BLaER1 treated with 17β-estradiol and CSF1 and Interleukin-3, amounts not matched to agents 10 nM and 100 nM (cell line): ENCODE results near the gene ALK.

Experiments
- H3K27ac ChIP-seq, 11 experiments: shearing (Covaris generic); formaldehyde crosslinking; 2 replicates each; pipeline ENCODE4 v1.8.1; 2022
- H3K27me3 ChIP-seq, 11 experiments: shearing (Covaris generic); formaldehyde crosslinking; 2 replicates each; pipeline ENCODE4 v1.8.1; 2022
- H3K36me3 ChIP-seq, 11 experiments: shearing (Covaris generic); formaldehyde crosslinking; 2 replicates each; pipeline ENCODE4 v1.8.1; 2022
- H3K4me1 ChIP-seq, 10 experiments: shearing (Covaris generic); formaldehyde crosslinking; 2 replicates each; pipeline ENCODE4 v1.8.1; 2022
- H3K4me2 ChIP-seq, 11 experiments: shearing (Covaris generic); formaldehyde crosslinking; 2 replicates each; pipeline ENCODE4 v1.8.1; 2022
- H3K4me3 ChIP-seq, 10 experiments: shearing (Covaris generic); formaldehyde crosslinking; 2 replicates each; pipeline ENCODE4 v1.8.1; 2022
- H3K9ac ChIP-seq, 11 experiments: shearing (Covaris generic); formaldehyde crosslinking; 2 replicates each; pipeline ENCODE4 v1.8.1; 2022
- H3K9me3 ChIP-seq, 11 experiments: shearing (Covaris generic); formaldehyde crosslinking; replicated peaks in 1 of 11; 2 replicates each; pipeline ENCODE4 v1.8.1; 2022
- H4K20me1 ChIP-seq, 11 experiments: shearing (Covaris generic); formaldehyde crosslinking; 2 replicates each; pipeline ENCODE4 v1.8.1; 2022
- Cebpa-rat ChIP-seq, 11 experiments: shearing (Covaris generic); IDR thresholded peaks; 2 replicates each; pipeline ENCODE4 v1.8.1; 2022

ALK gene

DNA sequence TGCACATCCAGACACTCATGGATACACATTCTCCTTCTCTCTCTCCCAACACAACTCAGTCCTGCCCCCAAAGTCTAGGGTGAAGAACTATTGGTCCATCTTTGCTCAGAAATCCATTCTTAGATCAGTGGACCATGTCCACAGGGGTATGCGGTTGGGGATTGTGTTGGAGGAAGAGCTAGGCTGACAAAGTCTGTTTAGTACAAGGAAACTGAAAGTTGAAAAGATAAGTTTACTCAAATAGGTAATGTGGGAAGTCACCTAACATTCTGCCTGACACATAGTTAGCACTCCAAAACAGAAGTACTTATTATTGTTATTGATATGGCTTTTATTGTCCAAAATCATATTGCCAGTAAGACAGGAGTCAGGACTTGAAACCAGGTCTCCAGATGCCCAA is 55.9 kb downstream of the ALK start:
- Histone ChIP-seq H4K20me1 (no peaks in the 10 kb centered on the region), H3K4me3 (no peak overlapping the region), H3K27me3 (no peaks in the 10 kb centered on the region; a peak in 1 of 22 replicates), H3K9me3 (no peaks in the 10 kb centered on the region), H3K4me1 (peaks cover 18 to 54% (median 21%) of the 10 kb centered on the region in 10 experiments), H3K4me2 (peak overlapping the region; percentile 31 to 81 (median 49)), H3K9ac (no peak overlapping the region), H3K36me3 (no peaks in the 10 kb centered on the region), H3K27ac (no peak overlapping the region)
- TF ChIP-seq Cebpa-rat (IDR thresholded peaks at IDR 0.05) = no peak

- peak in 7 of 11 experiments; percentile 12 to 50 (median 27); a peak in 6 of 22 replicates for TF ChIP-seq Cebpa-rat (IDR thresholded peaks at IDR 0.05)
- no peak overlapping the region for H3K27ac ChIP-seq
- H4K20me1 ChIP-seq = no peaks in the 10 kb centered on the region
Observed at GRCh38 chr2:29864988-29865387, 56.4 kb downstream of the ALK start.

DNA sequence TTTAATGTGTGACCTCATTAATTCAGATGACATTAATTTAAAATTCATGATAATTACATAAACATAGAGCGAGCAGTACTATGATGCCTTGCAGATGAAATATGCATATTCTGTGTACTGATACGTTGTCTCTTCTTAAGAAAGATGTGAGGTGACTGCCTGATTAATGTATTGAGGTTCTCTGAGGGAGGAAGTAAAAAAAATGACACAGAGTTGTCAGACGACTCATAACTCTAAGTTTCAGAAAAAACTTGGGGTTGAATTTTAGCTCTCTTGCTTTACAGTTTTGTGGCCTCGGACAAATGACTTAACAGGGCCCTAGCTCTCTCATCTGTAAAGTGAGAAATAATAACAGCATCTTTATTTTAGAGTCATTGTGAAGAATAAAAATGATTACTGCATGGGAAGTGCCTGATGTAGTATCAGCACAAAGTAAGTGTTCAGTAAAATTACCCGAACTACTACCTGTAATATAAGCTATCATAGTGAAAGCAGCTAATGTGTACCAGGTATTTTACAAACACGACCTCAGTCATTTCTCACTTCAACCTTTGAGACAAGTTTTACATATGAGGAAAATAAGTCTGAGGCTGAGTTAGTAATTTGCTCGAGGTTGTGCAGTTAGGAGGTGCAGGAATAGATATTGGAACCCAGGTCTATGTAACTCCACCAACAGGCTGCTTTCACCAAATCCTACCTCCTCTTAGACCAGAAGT is 65.3 kb downstream of the ALK start:
- no peaks in the 10 kb centered on the region for H4K20me1 ChIP-seq
- H3K9me3 ChIP-seq = peaks cover 0 to 8% (median 0%) of the 10 kb centered on the region in 11 experiments; a peak in 2 of 22 replicates
- no peak overlapping the region for H3K4me2 ChIP-seq
- H3K27me3 ChIP-seq = no peaks in the 10 kb centered on the region
- H3K36me3 ChIP-seq = no peaks in the 10 kb centered on the region
- peaks cover 4 to 12% (median 5%) of the 10 kb centered on the region in 10 experiments; a peak in 16 of 20 replicates for H3K4me1 ChIP-seq
- no peak for TF ChIP-seq Cebpa-rat (IDR thresholded peaks at IDR 0.05)
- no peak overlapping the region for H3K27ac ChIP-seq
- H3K4me3 ChIP-seq = no peak overlapping the region
- H3K9ac ChIP-seq = no peak overlapping the region

More at GRCh38 chr2:29864988-29865387, 56.4 kb downstream of the ALK start:
- no peaks in the 10 kb centered on the region; a peak in 1 of 22 replicates for H3K27me3 ChIP-seq
- peak overlapping the region; percentile 31 to 81 (median 49); a peak in 19 of 22 replicates for H3K4me2 ChIP-seq
- H3K36me3 ChIP-seq = no peaks in the 10 kb centered on the region
- peaks cover 18 to 58% (median 21%) of the 10 kb centered on the region in 10 experiments for H3K4me1 ChIP-seq
- no peak overlapping the region for H3K9ac ChIP-seq
- no peaks in the 10 kb centered on the region for H3K9me3 ChIP-seq
- H3K4me3 ChIP-seq = no peak overlapping the region

- Histone ChIP-seq H3K36me3 (no peaks in the 10 kb centered on the region), H3K9me3 (peaks cover 0 to 8% (median 0%) of the 10 kb centered on the region in 11 experiments; a peak in 2 of 22 replicates), H3K4me1 (peaks cover 13 to 20% (median 17%) of the 10 kb centered on the region in 10 experiments), H3K27ac (no peak overlapping the region), H3K27me3 (no peaks in the 10 kb centered on the region), H3K4me3 (no peak overlapping the region), H4K20me1 (no peaks in the 10 kb centered on the region), H3K4me2 (no peak overlapping the region), H3K9ac (no peak overlapping the region)
- TF ChIP-seq Cebpa-rat (IDR thresholded peaks at IDR 0.05) = peak in 2 of 11 experiments; percentile 42 to 66; a peak in 1 of 22 replicates
Observed at GRCh38 chr2:29850794-29851193, 70.6 kb downstream of the ALK start.

GRCh38 chr2:29848566-29849310 is 72.6 kb downstream of the ALK start:
- Histone ChIP-seq H3K27me3 (no peaks in the 10 kb centered on the region), H3K9ac (no peak overlapping the region), H3K4me3 (no peak overlapping the region), H4K20me1 (no peaks in the 10 kb centered on the region), H3K4me2 (peak overlapping the region in 10 of 11 experiments; percentile 50 to 80 (median 63); a peak in 17 of 22 replicates), H3K9me3 (peaks cover 0 to 8% (median 0%) of the 10 kb centered on the region in 11 experiments; a peak in 2 of 22 replicates), H3K4me1 (peaks cover 13 to 20% (median 17%) of the 10 kb centered on the region in 10 experiments), H3K36me3 (no peaks in the 10 kb centered on the region), H3K27ac (no peak overlapping the region)
- no peak for TF ChIP-seq Cebpa-rat (IDR thresholded peaks at IDR 0.05)

DNA sequence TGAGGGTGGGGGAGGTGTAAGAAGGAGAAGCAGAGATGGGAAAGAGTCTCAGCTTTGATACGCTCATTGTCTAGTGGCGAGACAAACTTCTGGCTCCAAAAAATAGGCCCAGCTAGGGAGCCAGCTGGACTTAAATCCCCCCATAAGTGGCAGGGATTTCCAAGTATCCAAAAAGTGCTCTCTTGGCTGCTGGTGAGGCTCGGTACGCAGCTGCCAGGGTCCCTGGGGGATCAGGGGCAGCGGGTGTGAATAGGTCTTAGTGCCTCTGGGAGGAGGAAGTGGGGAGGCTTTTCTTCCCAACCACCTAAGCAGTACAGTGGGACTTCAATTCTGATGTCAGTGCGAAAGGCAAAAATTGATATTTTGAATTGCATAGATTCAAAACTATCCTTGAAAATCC is 73.5 kb downstream of the ALK start:
- peaks cover 0 to 6% (median 0%) of the 10 kb centered on the region in 11 experiments; a peak in 2 of 22 replicates for H3K9me3 ChIP-seq
- H3K36me3 ChIP-seq = no peaks in the 10 kb centered on the region
- H3K4me1 ChIP-seq = peaks cover 13 to 18% (median 16%) of the 10 kb centered on the region in 10 experiments
- H3K4me2 ChIP-seq = peak overlapping the region; percentile 50 to 80 (median 62)
- H3K9ac ChIP-seq = no peak overlapping the region
- H3K27ac ChIP-seq = no peak overlapping the region
- H4K20me1 ChIP-seq = no peaks in the 10 kb centered on the region
- no peaks in the 10 kb centered on the region for H3K27me3 ChIP-seq
- no peak for TF ChIP-seq Cebpa-rat (IDR thresholded peaks at IDR 0.05)
- H3K4me3 ChIP-seq = no peak overlapping the region

DNA sequence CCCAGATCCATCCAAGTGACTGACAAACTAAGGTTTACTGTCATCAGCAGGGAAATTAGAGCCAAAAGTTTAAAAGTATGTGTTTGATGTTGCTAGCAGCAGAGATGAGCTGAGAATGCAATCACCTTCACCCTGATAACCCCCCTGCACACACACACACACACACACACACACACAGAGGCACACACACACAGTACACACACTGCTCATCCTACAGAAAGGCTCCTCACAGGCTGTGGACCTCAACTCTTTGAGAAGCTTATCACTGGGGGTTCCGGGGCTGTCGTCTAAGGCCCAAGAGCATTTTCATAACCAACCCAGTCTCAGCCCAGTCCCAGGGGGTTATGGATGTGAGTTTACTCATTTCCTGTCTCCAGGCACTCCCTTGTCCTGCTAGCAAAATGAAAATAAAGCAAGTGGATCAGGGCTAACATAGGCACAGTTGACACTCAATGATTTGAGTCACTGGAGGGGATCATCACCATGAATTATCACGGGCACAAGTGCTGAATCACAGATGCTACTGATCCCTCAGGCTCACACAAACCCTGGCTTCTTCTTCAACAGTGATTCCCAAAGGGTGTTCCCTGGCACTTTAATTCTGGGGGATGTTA is 76.6 kb downstream of the ALK start:
- Histone ChIP-seq H4K20me1 (no peaks in the 10 kb centered on the region), H3K4me3 (no peak overlapping the region), H3K4me2 (no peak overlapping the region), H3K4me1 (peaks cover 13 to 18% (median 16%) of the 10 kb centered on the region in 10 experiments), H3K9ac (no peak overlapping the region), H3K36me3 (no peaks in the 10 kb centered on the region), H3K9me3 (no peaks in the 10 kb centered on the region), H3K27ac (no peak overlapping the region), H3K27me3 (no peaks in the 10 kb centered on the region)
- TF ChIP-seq Cebpa-rat (IDR thresholded peaks at IDR 0.05) = no peak

DNA sequence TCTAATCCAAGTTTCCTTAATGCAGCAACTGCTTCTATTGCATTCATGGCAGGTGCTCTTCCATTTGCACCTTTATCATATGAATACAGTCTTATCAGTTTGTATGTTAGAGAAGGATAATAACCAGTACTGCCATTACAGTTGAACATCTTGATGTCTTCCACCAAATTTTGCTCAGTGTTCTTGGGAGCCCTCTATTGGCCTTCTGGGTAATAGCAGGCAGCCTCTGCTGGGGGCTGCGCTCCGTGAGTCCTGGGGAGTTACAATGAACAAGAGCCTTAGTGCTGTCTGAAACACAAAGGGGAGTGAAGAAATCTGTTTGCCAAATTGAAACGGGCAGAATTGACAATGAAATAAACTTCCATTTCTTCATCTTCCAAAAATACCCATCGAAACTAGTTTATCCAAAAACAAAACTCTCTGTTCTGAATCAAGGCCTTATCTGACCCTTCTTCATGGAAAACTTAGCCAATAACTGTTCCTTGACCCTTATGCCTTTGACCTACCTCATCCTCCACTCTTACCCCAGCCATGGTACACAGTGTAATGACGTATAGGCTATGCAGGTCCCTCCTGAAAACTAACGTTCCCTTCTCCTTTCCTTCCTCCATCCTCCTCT is 79.9 kb downstream of the ALK start:
- Histone ChIP-seq H3K4me2 (no peak overlapping the region), H3K9ac (no peak overlapping the region), H3K36me3 (0 out of 22 replicates have a peak, but pooled peaks cover 0 to 3% (median 0%) of the 10 kb centered on the region in 11 experiments), H3K27me3 (no peaks in the 10 kb centered on the region), H3K4me1 (no peaks in the 10 kb centered on the region), H3K4me3 (no peak overlapping the region), H3K27ac (no peak overlapping the region), H3K9me3 (peaks cover 11 to 20% (median 17%) of the 10 kb centered on the region in 11 experiments), H4K20me1 (no peaks in the 10 kb centered on the region)
- TF ChIP-seq Cebpa-rat (IDR thresholded peaks at IDR 0.05) = no peak
